DMS 273 treated with DMSO at 0.1 percent for 48 hours (cell line): ENCODE results near the gene OMG.
"Not testable (repeated sequence)": the region's sequence is repeated elsewhere in the genome, so short reads cannot be mapped to it uniquely, and the experiment has no call there.

Experiments used
- DNase-seq: peaks from one replicate; lab custom pipeline; 2025; lab: John Stamatoyannopoulos, UW

OMG gene

DNA sequence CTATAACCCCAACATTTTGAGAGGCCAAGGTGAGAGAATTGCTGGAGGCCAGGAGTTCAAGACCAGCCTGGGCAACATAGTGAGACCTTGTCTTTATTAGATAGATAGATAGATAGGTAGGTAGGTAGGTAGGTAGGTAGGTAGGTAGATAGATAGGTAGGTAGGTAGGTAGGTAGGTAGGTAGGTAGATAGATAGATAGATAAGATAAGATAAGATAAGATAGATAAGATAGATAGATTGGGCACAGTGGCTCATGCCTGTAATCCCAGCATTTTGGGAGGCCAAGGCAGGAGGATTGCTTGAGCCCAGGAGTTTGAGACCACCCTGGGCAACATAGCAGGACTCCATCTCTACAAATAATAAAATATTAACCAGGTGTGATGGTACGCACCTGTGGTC is 34.1 kb downstream of the OMG start:
- not testable (repeated sequence) for DNase-seq

DNA sequence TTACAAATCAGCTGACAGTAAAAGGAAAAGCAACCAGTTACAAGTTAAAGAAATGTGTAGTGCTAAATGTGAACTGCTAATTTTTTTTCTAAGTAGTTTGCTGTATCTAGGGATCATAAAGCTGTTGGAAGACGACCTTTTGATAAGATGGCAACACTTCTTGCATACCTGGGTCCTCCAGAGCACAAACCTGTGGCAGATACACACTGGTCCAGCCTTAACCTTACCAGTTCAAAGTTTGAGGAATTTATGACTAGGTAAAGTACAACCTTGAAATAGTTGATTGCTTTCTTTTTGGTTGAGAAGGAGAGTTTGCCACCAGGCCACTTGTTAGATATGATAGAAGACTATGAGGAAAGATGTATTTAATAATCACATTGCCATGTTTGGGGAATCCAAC is 35.4 kb downstream of the OMG start:
- no peak for DNase-seq

DNA sequence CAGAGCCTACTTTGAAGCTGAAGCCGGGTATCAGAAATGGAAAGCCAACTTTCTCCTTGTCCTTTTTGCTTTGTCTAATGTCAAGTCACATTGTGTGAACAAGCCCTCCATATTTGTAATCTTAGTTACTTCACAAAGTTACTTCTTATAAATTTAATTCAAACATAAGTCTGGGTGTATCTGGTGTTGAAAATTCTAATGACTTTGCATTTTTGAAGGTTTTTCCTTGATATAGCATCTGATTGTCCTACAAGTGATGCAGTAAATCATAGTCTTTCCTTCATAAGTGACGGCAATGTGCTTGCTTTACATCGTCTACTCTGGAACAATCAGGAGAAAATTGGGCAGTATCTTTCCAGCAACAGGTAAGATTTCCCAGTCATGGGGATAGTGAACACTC is 36.9 kb downstream of the OMG start:
- DNase-seq = no peak

- DNase-seq = no peak
Measured at GRCh38 chr17:31256936-31257335, 40.1 kb downstream of the OMG start.

DNA sequence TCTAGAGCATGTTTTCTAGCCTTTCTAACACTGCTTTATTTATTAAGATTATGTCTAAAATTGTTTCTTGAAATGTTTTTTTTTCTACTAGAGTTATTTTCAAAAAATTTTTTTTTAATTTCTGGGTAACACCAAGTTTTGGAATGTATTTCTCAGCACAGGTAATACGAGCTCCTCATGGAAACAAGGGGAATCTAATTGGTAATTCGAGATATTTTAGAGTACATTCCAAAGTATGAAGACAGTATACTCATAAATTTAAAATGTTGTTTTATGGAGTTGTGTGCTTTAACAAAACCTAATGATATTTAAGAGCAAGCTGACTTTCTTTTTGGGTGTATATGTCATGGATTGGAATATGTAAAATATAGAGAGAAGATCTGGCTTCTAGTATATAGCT is 42.4 kb downstream of the OMG start:
- no peak for DNase-seq

DNA sequence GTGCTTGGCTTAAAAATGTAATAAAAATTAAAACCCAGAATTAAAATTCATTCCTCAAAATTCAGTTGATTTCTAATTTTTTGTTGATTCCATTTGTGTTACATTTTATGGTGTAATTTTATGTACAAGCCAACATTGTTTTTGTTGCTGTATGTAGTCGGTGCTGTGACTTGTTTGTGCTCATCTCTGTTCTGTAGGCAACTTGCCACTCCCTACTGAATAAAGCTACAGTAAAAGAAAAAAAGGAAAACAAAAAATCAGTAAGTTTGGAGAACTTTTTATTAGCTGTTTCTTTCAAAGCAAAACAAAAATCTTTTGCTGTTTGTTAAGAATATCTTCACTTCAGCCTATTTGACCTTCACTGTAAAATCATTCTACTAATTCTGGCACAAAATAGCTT is 44.3 kb downstream of the OMG start:
- DNase-seq = no peak

DNA sequence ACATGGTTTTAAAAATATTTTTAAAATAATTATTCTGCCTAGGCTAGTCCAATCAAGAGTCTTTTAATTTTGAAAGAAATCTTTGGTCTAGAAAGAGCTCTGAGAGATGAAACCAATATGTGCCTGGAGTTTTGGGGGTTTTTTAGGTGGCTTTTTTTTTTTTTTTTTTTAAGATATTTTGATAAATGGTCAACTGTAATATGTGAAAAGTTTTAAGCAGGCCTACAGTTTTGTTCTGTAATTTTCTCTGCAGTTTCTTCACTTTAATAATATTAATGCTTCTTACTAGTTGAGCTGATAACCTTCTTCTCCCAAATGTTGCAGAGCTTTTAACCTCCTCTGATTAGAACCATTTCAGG is 45.1 kb downstream of the OMG start:
- DNase-seq = no peak

- DNase-seq = no peak
Measured at GRCh38 chr17:31251105-31251969, 45.7 kb downstream of the OMG start.

DNA sequence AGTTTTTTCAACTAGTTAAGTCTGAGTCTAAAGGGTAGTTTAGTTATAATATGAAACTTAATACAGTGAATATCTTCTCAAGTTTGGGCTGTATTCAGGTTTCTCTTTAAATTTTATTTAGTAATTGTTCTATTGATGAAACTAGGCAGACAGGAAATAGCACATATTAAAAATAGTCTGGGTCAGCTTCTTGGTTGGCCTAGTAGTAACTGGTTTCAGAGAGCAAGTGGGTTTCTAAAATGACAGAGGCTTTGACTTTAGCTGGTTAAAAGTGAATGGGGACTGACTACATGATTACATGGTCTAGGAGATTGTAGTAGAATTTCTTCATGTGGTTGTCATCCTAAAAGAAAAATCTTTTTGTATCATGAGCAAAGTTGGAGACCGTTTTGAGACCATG is 46.8 kb downstream of the OMG start:
- DNase-seq = no peak

- no peak for DNase-seq
Measured at GRCh38 chr17:31249835-31250141, 47.3 kb downstream of the OMG start.

DNA sequence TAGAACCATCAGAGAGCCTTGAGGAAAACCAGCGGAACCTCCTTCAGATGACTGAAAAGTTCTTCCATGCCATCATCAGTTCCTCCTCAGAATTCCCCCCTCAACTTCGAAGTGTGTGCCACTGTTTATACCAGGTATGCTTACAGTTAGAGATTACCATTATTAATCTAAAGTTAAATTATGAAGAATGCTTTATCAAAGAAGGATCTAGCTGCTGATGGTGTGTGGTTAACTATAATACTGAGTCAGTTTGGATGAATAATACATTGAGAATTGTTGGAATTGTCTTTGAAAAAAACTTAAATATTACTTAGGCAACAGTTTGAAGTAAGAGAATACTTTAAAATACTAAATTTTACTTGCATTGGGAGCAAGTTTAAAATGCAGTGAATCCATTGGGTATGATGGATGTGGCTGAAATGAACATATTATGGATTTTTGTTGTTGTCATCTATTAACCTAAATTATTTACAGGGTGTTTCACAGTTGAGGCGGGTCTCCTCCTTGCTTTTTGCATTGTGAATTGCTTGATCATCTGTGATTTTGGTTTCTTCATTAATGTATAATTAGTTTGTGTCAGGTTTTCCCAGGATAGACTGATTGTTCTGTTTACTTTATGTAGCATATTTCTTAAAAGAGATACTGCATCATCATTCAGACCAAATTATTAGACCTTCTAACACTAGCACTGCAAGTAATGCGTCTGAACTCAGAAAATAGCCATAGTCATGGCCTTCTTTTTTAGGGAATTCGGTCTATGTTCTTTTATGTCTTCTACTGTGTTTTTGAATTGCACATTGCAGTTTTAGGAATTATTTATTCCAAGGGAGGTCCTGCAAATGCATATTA is 47.8 kb downstream of the OMG start:
- DNase-seq = no peak
